SJSA1 (cell line): ENCODE results near the gene KCTD11. TPM values are rescaled to one million over a fixed set of nuclear protein-coding genes. Genes with fewer than 3 reads are reported as not detected.

Experiments used
- DNase-seq, 2 experiments: peaks; one replicate each; pipeline ENCODE4 v3.0.0-alpha.2; 2015 to 2020; ENCODE audit warnings: low spot score in 2 of 2, low read depth in 1 of 2
- H3K27ac ChIP-seq: fragments of 250-450 bp; sonication (Bioruptor Pico); 2 replicates; pipeline ENCODE4 v1.5.1; 2020; ENCODE audit warnings: mild to moderate bottlenecking, moderate library complexity
- H3K27me3 ChIP-seq: fragments of 250-450 bp; sonication (Bioruptor Pico); replicated peaks from 2 replicates; pipeline ENCODE4 v1.5.1; 2020; ENCODE audit warnings: mild to moderate bottlenecking, moderate library complexity
- H3K36me3 ChIP-seq: fragments of 250-450 bp; sonication (Bioruptor Pico); 2 replicates; pipeline ENCODE4 v1.5.1; 2020; ENCODE audit warnings: mild to moderate bottlenecking
- H3K4me1 ChIP-seq: fragments of 250-450 bp; sonication (Bioruptor Pico); replicated peaks from 2 replicates; pipeline ENCODE4 v1.6.1; 2021; ENCODE audit warnings: mild to moderate bottlenecking
- H3K4me3 ChIP-seq: fragments of 250-450 bp; sonication (Bioruptor Pico); 2 replicates; pipeline ENCODE4 v1.5.1; 2020; ENCODE audit warnings: mild to moderate bottlenecking
- H3K9me3 ChIP-seq: fragments of 250-450 bp; sonication (Bioruptor Pico); replicated peaks from 2 replicates; pipeline ENCODE4 v1.5.1; 2020; ENCODE audit warnings: mild to moderate bottlenecking
- total RNA-seq: library from RNA; depleted of rRNA; stranded (reverse); fragments of >200 nt; shearing (Covaris generic); gene quantifications from 2 replicates; pipeline ENCODE4 v1.2.3, GENCODE V29; 2014; rRNA removed

The KCTD11 gene
- total RNA-seq, 1 experiment from 2014 or later = 5.4 TPM

DNA sequence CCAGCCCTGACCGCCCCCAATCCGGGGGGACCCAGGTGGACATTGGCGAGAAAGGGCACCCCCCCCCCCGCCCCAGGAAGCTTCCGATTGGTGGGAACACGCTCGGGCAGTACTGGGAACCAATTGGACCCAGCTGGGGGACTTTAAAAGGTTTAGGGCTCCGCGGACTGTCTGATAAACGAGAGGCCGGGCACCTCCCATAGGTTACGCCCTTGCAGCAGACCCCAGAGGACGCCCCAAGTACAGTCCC is 51.7 kb downstream of the KCTD11 start:
- Histone ChIP-seq H3K9me3 (no peaks in the 10 kb centered on the region), H3K36me3 (no peaks in the 10 kb centered on the region), H3K4me3 (peak overlapping the region; percentile 59), H3K4me1 (peaks cover 22% of the 10 kb centered on the region), H3K27ac (peak overlapping the region; percentile 17; the same call in 1 of the 2 replicates), H3K27me3 (no peaks in the 10 kb centered on the region)
- DNase-seq = no peak

DNA sequence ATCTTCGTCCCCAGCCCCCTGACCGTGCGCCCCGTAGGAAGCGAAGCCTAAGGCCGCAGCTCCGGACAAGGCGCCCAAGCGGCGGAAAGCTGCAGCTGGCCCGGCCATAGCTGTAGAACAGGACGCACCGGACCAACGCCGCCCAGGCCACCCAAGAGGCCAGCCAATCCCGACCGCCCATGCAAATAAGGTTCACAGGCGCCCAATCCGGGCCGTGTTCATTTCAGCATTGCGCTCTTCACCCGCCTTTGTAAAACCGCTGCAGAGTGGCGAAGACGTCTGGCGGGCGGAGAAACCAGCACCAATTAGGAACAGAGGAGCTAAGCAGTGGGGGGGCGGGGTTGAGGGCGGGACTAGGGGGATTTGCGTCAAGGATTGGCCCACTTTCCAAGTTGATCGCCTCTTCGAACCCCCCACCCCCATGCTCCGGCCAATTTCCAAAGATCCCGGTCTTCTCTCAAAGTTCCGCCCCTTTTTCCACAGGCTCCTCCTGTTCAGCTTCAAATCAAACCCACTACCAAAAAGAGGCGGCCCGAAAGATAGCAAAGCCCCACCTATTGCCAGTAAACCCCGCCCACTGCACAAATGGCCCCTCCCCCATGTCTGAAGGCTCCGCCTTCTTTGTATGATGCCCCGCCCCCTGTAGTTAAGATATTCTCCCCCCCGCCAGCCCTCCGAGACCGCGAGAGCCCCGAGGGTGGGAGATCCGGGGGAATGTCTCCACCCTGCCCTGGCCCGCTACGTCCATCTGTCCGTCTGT is 52.2 kb downstream of the KCTD11 start, which contains the start of gene TMEM256:
TSS of gene TMEM256 (minus strand) at position 121 of the 760 bp plus-strand sequence. CDS start at position 108, 13 bp downstream.
- Histone ChIP-seq H3K36me3 (no peaks in the 10 kb centered on the region), H3K9me3 (no peaks in the 10 kb centered on the region), H3K27ac (peak within 1 kb of the TSS; percentile 17; the same call in 1 of the 2 replicates), H3K4me1 (peaks cover 22% of the 10 kb centered on the region), H3K4me3 (peak within 1 kb of the TSS; percentile 59), H3K27me3 (no peaks in the 10 kb centered on the region)
- DNase-seq = peak; percentile 98

Other genes with a start within 250 kb of the KCTD11 start
- gene ASGR2, start 237.3 kb upstream of the KCTD11 start, total RNA-seq = not detected in 2 replicates
- 0.16 TPM in 1 of 2 replicates, not detected in the other for gene ASGR1, start 172.8 kb upstream of the KCTD11 start, total RNA-seq
- gene DLG4, start 132.3 kb upstream of the KCTD11 start, total RNA-seq = 8.9 and 9.3 TPM in 2 replicates
- 205 and 227 TPM in 2 replicates for gene ACADVL, start 132.2 kb upstream of the KCTD11 start, total RNA-seq
- 30.6 and 45.3 TPM in 2 replicates for gene DVL2, start 117.6 kb upstream of the KCTD11 start, total RNA-seq
- 27.5 and 30.3 TPM in 2 replicates for gene PHF23, start 112.7 kb upstream of the KCTD11 start, total RNA-seq
- 139 and 146 TPM in 2 replicates for gene GABARAP, start 109.7 kb upstream of the KCTD11 start, total RNA-seq
- gene CTDNEP1, start 100.4 kb upstream of the KCTD11 start, total RNA-seq = 15.5 and 21.8 TPM in 2 replicates
- 37.2 and 52.4 TPM in 2 replicates for gene ELP5, start 99.9 kb upstream of the KCTD11 start, total RNA-seq
- not detected in 2 replicates for gene CLDN7, start 89.7 kb upstream of the KCTD11 start, total RNA-seq
- 0.32 TPM in 1 of 2 replicates, not detected in the other for gene SLC2A4, start 70.4 kb upstream of the KCTD11 start, total RNA-seq
- gene YBX2, start 57.5 kb upstream of the KCTD11 start, total RNA-seq = not detected in 2 replicates
- gene EIF5A, start 44.5 kb upstream of the KCTD11 start, total RNA-seq = 342 and 632 TPM in 2 replicates
- 86.3 and 112 TPM in 2 replicates for gene GPS2, start 36.8 kb upstream of the KCTD11 start, total RNA-seq
- 8.1 and 13.8 TPM in 2 replicates for gene NEURL4, start 22.8 kb upstream of the KCTD11 start, total RNA-seq
- gene ACAP1, start 15.6 kb upstream of the KCTD11 start, total RNA-seq = not detected in 2 replicates
- gene TMEM95, start 3.0 kb downstream of the KCTD11 start, total RNA-seq = not detected in 2 replicates
- not detected in 2 replicates for gene TNK1, start 28.9 kb downstream of the KCTD11 start, total RNA-seq
- 13.3 and 14.2 TPM in 2 replicates for gene PLSCR3, start 42.4 kb downstream of the KCTD11 start, total RNA-seq
- gene TMEM256, start 51.9 kb downstream of the KCTD11 start, total RNA-seq = 24.7 and 28.8 TPM in 2 replicates
- gene NLGN2, start 55.7 kb downstream of the KCTD11 start, total RNA-seq = 2.2 and 3.9 TPM in 2 replicates
- gene SPEM1, start 68.2 kb downstream of the KCTD11 start, total RNA-seq = not detected in 2 replicates
- not detected in 2 replicates for gene SPEM2, start 73.5 kb downstream of the KCTD11 start, total RNA-seq
- not detected in 2 replicates for gene SPEM3, start 76.7 kb downstream of the KCTD11 start, total RNA-seq
- gene TMEM102, start 83.3 kb downstream of the KCTD11 start, total RNA-seq = 0.45 TPM in 1 of 2 replicates, not detected in the other
- gene FGF11, start 87.3 kb downstream of the KCTD11 start, total RNA-seq = not detected in 2 replicates
- 3.9 and 14.7 TPM in 2 replicates for gene CHRNB1, start 92.9 kb downstream of the KCTD11 start, total RNA-seq
- 13.8 and 19.9 TPM in 2 replicates for gene ZBTB4, start 127.5 kb downstream of the KCTD11 start, total RNA-seq
- not detected in 2 replicates for gene SLC35G6, start 129.3 kb downstream of the KCTD11 start, total RNA-seq
- gene POLR2A, start 132.2 kb downstream of the KCTD11 start, total RNA-seq = 17.5 and 29.3 TPM in 2 replicates
- gene TNFSF12, start 196.9 kb downstream of the KCTD11 start, total RNA-seq = 5.9 and 22.8 TPM in 2 replicates
- gene TNFSF13, start 206.6 kb downstream of the KCTD11 start, total RNA-seq = 0.56 and 1.3 TPM in 2 replicates
- 74.9 and 101 TPM in 2 replicates for gene SENP3, start 209.8 kb downstream of the KCTD11 start, total RNA-seq
- 0.31 and 5.2 TPM in 2 replicates for gene CD68, start 227.5 kb downstream of the KCTD11 start, total RNA-seq
- 166 and 213 TPM in 2 replicates for gene MPDU1, start 231.7 kb downstream of the KCTD11 start, total RNA-seq
- not detected in 2 replicates for gene SOX15, start 237.9 kb downstream of the KCTD11 start, total RNA-seq